Measurements from ENCODE around the gene TM6SF1.

DNA sequence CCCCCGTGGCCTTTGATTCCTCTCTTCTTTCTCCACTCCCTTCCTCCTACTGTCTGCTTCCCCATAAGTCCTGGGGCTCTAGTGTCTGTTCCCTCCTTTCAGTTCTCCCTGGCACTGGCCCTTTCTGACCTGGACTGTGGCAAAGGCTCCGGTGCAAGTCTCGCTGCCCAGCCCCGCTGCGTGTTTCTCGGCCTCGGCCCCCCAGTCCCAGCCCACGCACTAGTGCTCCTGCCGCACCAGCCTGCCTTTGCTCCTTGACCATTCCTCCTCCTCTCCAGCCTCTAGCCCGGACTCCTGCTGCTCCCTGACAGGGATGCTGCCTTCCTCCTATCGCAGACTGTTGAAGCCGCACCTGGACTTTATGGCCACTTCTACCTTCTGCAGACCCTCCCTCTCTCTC is 2.1 kb downstream of the TM6SF1 start:
- TF ChIP-seq CTCF (IDR thresholded peaks at IDR 0.05; ENCODE audit: insufficient read depth, low read depth, low read length) (no peak), EZH2 (IDR thresholded peaks at IDR 0.05; ENCODE audit: insufficient read depth, low read length) (no peak)

Data from astrocyte (in vitro differentiated cells and primary cell).